Endothelial cell (in vitro differentiated cells): ENCODE measurements around the gene LEAP2. TPM values are rescaled to one million over a fixed set of nuclear protein-coding genes. Genes with fewer than 3 reads are reported as not detected.

ENCODE experiments used
- DNase-seq: peaks from one replicate; pipeline ENCODE4 v3.0.0; 2021; ENCODE audit warnings: low spot score
- H3K27ac Mint-ChIP-seq: one replicate; pipeline ENCODE4 v1.8.0; 2021; ENCODE audit warnings: mixed read lengths, inconsistent platforms; ENCODE audit not compliant: unreplicated experiment
- H3K27me3 Mint-ChIP-seq: one replicate; pipeline ENCODE4 v1.8.0; 2021; ENCODE audit warnings: mild to moderate bottlenecking, moderate library complexity, mixed read lengths, inconsistent platforms; ENCODE audit not compliant: unreplicated experiment
- H3K36me3 Mint-ChIP-seq: one replicate; pipeline ENCODE4 v1.8.0; 2021; ENCODE audit warnings: mild to moderate bottlenecking, low read depth, mixed read lengths, inconsistent platforms; ENCODE audit not compliant: unreplicated experiment
- H3K4me1 Mint-ChIP-seq: one replicate; pipeline ENCODE4 v1.8.0; 2021; ENCODE audit warnings: mild to moderate bottlenecking, mixed read lengths, inconsistent platforms; ENCODE audit not compliant: unreplicated experiment
- H3K4me3 Mint-ChIP-seq: one replicate; pipeline ENCODE4 v1.8.0; 2021; ENCODE audit warnings: mild to moderate bottlenecking, mixed read lengths, inconsistent platforms; ENCODE audit not compliant: unreplicated experiment
- H3K9me3 Mint-ChIP-seq: one replicate; pipeline ENCODE4 v1.8.0; 2021; ENCODE audit warnings: mixed read lengths, inconsistent platforms; ENCODE audit not compliant: unreplicated experiment
- CTCF ChIP-seq: fragments of 200-600 bp; sonication (generic); IDR thresholded peaks from one replicate; pipeline ENCODE4 v1.5.0; 2021; ENCODE audit warnings: antibody characterized with exemption; ENCODE audit not compliant: unreplicated experiment
- total RNA-seq: library from RNA; stranded (reverse); fragmentation: NEBNext Ultra II Directional; extraction: Animal tissue kit (Norgen Biotek cat#: 25700); gene quantifications from one replicate; pipeline ENCODE4 v1.2.1, GENCODE V29; 2021; ENCODE audit not compliant: unreplicated experiment

The LEAP2 gene
- total RNA-seq, 1 donor from 2014 or later, result 0.82 TPM

- TF ChIP-seq CTCF, result no peak
- peaks cover 30% of the 10 kb centered on the region for H3K36me3 Mint-ChIP-seq
- no peaks in the 10 kb centered on the region for H3K4me1 Mint-ChIP-seq
- peak overlapping the region; percentile 3 for H3K27ac Mint-ChIP-seq
- H3K9me3 Mint-ChIP-seq, result no peaks in the 10 kb centered on the region
- peaks cover 2% of the 10 kb centered on the region for H3K27me3 Mint-ChIP-seq
- no peak for DNase-seq
- no peak overlapping the region for H3K4me3 Mint-ChIP-seq
Measured at GRCh38 chr5:132887283-132887682, 13.8 kb downstream of the LEAP2 start.

DNA sequence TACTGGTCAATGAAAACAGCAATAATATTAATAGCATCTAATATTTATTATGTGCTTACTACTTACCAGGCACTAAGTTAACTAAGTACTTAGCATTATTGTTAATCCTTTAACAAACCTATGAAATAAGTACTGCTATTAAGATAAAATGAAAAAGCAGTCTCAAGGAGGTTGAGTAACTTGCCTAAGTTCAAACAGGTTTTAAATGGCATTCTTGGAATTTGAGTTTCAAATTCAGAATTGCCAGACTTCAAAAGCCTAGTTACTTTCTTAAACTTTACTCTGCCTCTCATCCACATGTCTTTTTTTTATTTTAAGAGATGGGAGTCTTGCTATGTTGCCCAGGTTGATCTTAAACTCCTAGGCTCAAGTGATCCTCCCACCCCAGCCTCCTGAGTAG lies 16.0 kb downstream of the LEAP2 start:
- Mint-ChIP-seq H3K4me1 (no peaks in the 10 kb centered on the region), H3K9me3 (no peaks in the 10 kb centered on the region), H3K27me3 (peaks cover 2% of the 10 kb centered on the region), H3K36me3 (peaks cover 31% of the 10 kb centered on the region), H3K27ac (no peak overlapping the region), H3K4me3 (no peak overlapping the region)
- no peak for TF ChIP-seq CTCF
- no peak for DNase-seq

- Mint-ChIP-seq H3K4me3 (no peak overlapping the region), H3K36me3 (peaks cover 28% of the 10 kb centered on the region), H3K27ac (no peak overlapping the region), H3K4me1 (no peaks in the 10 kb centered on the region), H3K27me3 (no peaks in the 10 kb centered on the region), H3K9me3 (no peaks in the 10 kb centered on the region)
- DNase-seq, result no peak
- no peak for TF ChIP-seq CTCF
Measured at GRCh38 chr5:132890817-132891216, 17.3 kb downstream of the LEAP2 start.

DNA sequence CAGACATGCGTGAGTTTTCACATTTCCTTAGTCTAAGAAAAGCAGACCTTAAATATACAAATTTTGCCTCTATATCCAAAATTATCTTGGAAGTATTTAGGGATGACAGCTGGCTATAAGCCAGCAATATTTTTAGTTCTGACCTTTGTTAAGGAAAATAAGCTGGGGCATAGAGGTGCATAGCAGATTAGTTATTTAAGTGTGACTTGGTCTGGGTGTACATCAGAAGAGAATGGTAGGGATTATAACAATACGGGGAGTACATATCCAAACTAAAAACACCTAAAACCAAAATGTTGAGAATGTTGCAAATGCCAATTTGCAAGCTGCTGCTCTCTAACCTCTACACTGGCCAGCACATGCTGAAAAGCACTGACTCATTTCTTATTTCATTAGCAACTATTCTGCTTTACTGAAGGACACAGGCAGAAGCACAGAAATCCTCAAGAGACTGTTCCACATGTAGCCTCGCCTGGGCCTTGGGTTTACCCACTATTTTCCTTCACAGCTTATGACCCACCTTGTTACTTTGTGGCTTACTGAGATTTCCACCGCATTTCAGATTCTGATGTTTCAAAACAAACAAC lies 22.3 kb downstream of the LEAP2 start:
- TF ChIP-seq CTCF, result no peak
- Mint-ChIP-seq H3K27me3 (no peaks in the 10 kb centered on the region), H3K9me3 (no peaks in the 10 kb centered on the region), H3K27ac (peak overlapping the region; percentile 34), H3K4me3 (peak overlapping the region; percentile 17), H3K4me1 (no peaks in the 10 kb centered on the region), H3K36me3 (peaks cover 40% of the 10 kb centered on the region)
- DNase-seq, result no peak

DNA sequence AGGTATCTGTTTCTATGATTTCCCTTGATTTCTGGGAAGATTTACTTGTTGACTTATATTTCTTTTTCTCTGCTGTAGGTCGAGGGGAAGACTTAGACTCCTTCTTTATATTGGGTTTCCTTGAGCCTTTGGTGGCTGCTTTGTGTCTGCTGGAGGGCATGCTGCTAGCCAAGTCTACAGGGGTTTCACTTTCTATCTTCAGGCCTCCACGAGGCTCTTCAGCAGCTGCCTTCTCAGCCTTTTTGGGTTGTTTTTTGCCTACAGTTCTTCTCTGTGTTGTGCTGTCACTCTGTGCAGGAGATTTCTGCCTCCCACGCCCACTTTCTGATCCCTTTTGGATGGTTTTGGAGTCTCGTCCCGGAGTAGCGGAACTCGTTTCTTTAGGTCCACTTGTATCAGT lies 23.2 kb downstream of the LEAP2 start:
- H3K27me3 Mint-ChIP-seq, result no peaks in the 10 kb centered on the region
- no peak for DNase-seq
- H3K27ac Mint-ChIP-seq, result no peak overlapping the region
- no peak overlapping the region for H3K4me3 Mint-ChIP-seq
- TF ChIP-seq CTCF, result no peak
- peaks cover 40% of the 10 kb centered on the region for H3K36me3 Mint-ChIP-seq
- H3K4me1 Mint-ChIP-seq, result no peaks in the 10 kb centered on the region
- H3K9me3 Mint-ChIP-seq, result no peaks in the 10 kb centered on the region
